ENCODE results near the gene TRIM66. TPM values are rescaled to one million over a fixed set of nuclear protein-coding genes. Genes with fewer than 3 reads are reported as not detected.

TRIM66 gene
- total RNA-seq, 1 experiment from 2014 or later, result 2.1 TPM

- H4K20me1 ChIP-seq (ENCODE audit: control insufficient read depth, insufficient read depth, insufficient read length), result no peaks in the 10 kb centered on the region
- H3T11ph ChIP-seq (ENCODE audit: low read length), result no peak overlapping the region
- H3K56ac ChIP-seq (ENCODE audit: insufficient read length, low read depth, low read length), result no peak overlapping the region
- H3K18ac ChIP-seq (ENCODE audit: insufficient read length, low read depth, low read length), result no peak overlapping the region
- H4K91ac ChIP-seq (ENCODE audit: insufficient read length, low read depth, low read length), result no peak overlapping the region
- no peak overlapping the region for H2AK5ac ChIP-seq (ENCODE audit: insufficient read length, low read length)
- H2BK5ac ChIP-seq (ENCODE audit: insufficient read length, low read length), result no peak overlapping the region
- Mint-ChIP-seq H3K27me3 (ENCODE audit: low read depth) (no peaks in the 10 kb centered on the region; the same call in 1 of the 2 replicates), H3K4me1 (peaks cover 20 to 25% of the 10 kb centered on the region in 2 experiments), H3K27ac (no peak overlapping the region), H3K4me3 (no peak overlapping the region), H3K9me3 (no peaks in the 10 kb centered on the region; a peak in 1 of 5 replicates), H3K36me3 (ENCODE audit: insufficient read depth in 1 of 3, low read depth in 3 of 3) (peaks cover 4 to 8% (median 6%) of the 10 kb centered on the region in 3 experiments; a peak in 5 of 7 replicates)
- no peak overlapping the region for H4K5ac ChIP-seq (ENCODE audit: insufficient read length, low read depth, low read length)
- H2BK20ac ChIP-seq (ENCODE audit: low read depth, low read length, poor library complexity, severe bottlenecking), result no peak overlapping the region
- H2BK120ac ChIP-seq (ENCODE audit: low read depth, low read length, poor library complexity, severe bottlenecking), result no peak overlapping the region
- no peak overlapping the region for H3K4me2 ChIP-seq (ENCODE audit: insufficient read depth, insufficient read length, low read length)
- H3K4me1 ChIP-seq (ENCODE audit: insufficient read depth, low read length), result peaks cover 9% of the 10 kb centered on the region; the same call in 1 of the 2 replicates
- WGBS (ENCODE audit: extremely low coverage, insufficient read length, low lambda C conversion rate), result no CpG with 5 or more reads among the region's 2 CpGs
- H3K79me2 ChIP-seq (ENCODE audit: insufficient read depth, low read length), result no peaks in the 10 kb centered on the region
- no peak overlapping the region for H3K14ac ChIP-seq (ENCODE audit: insufficient read depth, low read length)
- H4K8ac ChIP-seq (replicated peaks; ENCODE audit: insufficient read length, low read depth, low read length), result no peak overlapping the region
- H3K27me3 ChIP-seq (ENCODE audit: insufficient read depth, low read length), result no peaks in the 10 kb centered on the region
- no peak for TF ChIP-seq CTCF (conservative IDR thresholded peaks at IDR 0.05)
- no peaks in the 10 kb centered on the region for H3K9me3 ChIP-seq (ENCODE audit: control insufficient read depth, low read depth, low read length)
- no peaks in the 10 kb centered on the region for H3K79me1 ChIP-seq (ENCODE audit: insufficient read depth, low read depth, low read length, poor library complexity, severe bottlenecking)
- no peak overlapping the region for H2AFZ ChIP-seq (ENCODE audit: low read length)
- no peak overlapping the region for H2BK12ac ChIP-seq (ENCODE audit: insufficient read length, low read depth, low read length)
- DNase-seq, result no peak
- no peak overlapping the region for H3K23ac ChIP-seq (ENCODE audit: insufficient read length, low read depth, low read length)
- H2BK15ac ChIP-seq (ENCODE audit: low read depth, low read length), result no peak overlapping the region
- H3K23me2 ChIP-seq (ENCODE audit: insufficient read length, low read depth, low read length, poor library complexity, severe bottlenecking), result no peaks in the 10 kb centered on the region
- no peak overlapping the region for H3K9ac ChIP-seq (ENCODE audit: extremely low read depth, insufficient read length, low read length)
- no peak overlapping the region for H3K27ac ChIP-seq (ENCODE audit: insufficient read length, low read depth, low read length)
- H3K4ac ChIP-seq (ENCODE audit: low read depth, low read length), result no peak overlapping the region
Measured at GRCh38 chr11:8641332-8641731, 41.1 kb downstream of the TRIM66 start.
